Endothelial cell of hepatic sinusoid (primary cell): Measurements from ENCODE around the gene SRP68.

Experiments
- in situ Hi-C: cut with HindIII; loops from 2 replicates; pipeline ENCODE4 v1.10.0; 2017; ENCODE audit warnings: low sequenced_read_pairs

Gene SRP68

GRCh38 chr17:76022973-76023899, 49.1 kb downstream of the SRP68 start:
- in situ Hi-C loops: no loop called here

- in situ Hi-C loops: no loop called here
Measured at GRCh38 chr17:76022285-76022684, 50.0 kb downstream of the SRP68 start.

GRCh38 chr17:76019833-76020467, 52.4 kb downstream of the SRP68 start:
- in situ Hi-C loops: no loop called here

GRCh38 chr17:76018801-76019200, 53.5 kb downstream of the SRP68 start:
- in situ Hi-C loops: no loop called here

DNA sequence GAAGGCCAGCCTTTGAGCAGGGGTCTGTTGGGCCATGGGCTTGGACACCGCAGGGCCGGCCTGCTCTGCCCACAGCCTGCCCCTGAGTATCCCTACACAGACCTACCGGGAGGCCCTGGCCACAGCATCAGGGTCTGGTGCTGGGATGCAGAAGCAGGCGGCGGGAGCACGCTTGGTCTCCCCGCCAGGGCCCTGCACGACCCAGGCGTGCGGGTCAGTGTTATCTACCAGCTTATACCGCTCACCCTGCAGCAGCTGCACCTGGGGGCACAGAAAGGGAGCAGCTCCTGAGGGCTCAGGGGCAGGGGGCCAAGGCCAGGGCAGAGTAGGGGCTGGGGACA, 54.0 kb downstream of the SRP68 start:
- in situ Hi-C loops: no loop called here

- in situ Hi-C loops: no loop called here
Measured at GRCh38 chr17:76017481-76018339, 54.6 kb downstream of the SRP68 start.

DNA sequence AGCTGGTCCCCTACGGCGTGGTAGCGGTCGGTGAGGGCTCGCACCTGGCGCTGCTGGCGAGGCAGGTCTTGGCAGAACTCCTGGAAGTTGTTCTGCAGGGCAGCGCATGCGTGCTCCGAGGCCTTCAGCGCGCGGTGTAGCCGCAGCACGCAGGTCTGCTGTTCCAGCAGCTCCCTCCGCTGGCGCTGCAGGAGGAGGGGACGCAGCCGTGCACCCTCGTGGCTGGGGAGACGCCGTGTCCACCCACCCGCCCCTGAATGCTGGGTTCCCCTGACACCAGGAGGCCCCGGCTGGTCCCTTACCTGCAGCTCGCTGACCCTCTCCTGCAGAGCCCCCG, 57.4 kb downstream of the SRP68 start:
- in situ Hi-C loops: no loop called here

DNA sequence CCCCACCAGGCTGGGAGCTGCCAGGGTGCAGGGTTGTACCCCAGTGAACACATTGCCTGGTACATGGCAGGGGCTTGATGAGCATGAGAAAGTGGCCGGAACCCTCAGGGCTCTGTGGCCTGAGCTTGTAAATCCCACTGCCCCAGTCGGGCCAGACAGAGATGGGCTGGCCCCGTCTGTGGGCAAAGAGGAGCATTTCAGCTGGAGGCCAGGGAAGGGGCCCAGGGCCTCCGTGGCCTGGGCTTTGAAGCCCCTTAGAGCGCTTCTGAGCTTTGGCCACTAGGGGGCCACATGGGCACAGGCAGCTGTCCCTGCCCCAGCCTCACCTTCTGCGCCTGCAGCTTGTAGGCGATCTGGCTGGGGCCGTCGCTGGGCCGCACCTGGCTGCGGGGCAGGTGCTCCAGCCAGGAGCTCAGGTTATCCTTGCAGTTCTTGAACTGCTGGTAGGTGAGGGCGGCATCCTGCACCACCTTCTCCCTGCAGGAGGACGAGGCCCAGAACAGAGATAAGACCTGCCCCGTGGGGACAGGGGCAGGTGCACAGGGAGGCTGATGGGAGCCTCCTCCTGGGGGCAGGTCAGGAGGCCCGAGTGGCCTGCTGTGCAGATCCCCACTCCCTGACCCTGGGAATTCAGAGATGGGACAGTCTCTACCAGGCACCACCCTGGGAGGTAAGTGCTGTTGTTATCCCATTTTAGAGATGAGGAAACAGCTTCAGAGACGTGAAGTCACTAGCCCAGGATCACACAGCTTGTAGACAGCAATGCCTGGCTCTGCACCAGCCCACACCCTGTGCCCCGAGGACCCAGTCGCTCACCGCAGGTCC, 58.0 kb downstream of the SRP68 start:
- in situ Hi-C loops: no loop called here

DNA sequence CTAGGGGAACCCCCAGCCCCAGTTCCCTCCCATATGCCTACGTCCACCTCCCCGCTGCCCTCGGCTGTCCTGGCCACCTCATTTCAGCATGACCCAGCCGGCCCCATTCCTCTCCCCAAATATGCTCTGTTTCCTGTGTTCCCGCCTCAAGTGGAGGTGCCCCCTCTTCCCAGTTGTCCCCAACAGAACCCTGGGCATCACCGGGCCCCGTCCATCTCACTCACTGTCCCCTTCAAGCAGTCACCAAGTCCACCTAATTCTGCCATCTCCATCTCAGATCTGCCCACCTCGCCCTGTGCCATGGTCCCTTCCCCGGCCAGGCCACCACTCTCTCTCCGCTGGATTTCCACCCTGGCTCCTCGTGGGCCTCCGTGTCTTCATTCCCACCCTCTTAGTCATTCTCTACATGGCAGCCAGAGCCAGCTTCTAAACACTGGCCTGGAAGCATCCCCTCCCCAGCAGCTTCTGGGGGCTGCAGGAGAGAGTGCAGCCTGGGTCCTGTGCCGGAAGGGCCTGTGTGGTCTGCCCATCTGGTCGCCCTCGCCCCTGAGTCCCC, 58.9 kb downstream of the SRP68 start:
- in situ Hi-C loops: no loop called here

DNA sequence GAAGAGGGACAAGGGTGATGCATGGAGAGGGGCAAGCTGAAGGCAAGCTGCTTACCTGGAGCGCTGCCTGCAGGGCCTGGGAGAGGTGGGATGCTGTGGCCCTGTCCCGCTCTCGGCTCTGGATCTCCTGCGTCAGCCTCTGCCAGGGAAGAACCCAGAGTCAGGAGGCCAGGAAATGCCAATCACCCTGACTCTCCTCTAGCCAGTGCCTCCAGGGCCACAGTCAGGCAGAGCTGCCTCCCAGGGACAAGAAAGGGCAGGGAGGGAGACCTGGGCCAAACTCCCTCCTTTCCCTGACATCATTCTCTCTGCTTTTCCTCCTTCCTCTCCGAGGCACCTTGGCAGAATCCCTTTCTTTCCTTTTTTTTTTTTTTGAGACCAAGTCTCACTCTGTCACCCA, 60.4 kb downstream of the SRP68 start:
- in situ Hi-C loops: no loop called here

DNA sequence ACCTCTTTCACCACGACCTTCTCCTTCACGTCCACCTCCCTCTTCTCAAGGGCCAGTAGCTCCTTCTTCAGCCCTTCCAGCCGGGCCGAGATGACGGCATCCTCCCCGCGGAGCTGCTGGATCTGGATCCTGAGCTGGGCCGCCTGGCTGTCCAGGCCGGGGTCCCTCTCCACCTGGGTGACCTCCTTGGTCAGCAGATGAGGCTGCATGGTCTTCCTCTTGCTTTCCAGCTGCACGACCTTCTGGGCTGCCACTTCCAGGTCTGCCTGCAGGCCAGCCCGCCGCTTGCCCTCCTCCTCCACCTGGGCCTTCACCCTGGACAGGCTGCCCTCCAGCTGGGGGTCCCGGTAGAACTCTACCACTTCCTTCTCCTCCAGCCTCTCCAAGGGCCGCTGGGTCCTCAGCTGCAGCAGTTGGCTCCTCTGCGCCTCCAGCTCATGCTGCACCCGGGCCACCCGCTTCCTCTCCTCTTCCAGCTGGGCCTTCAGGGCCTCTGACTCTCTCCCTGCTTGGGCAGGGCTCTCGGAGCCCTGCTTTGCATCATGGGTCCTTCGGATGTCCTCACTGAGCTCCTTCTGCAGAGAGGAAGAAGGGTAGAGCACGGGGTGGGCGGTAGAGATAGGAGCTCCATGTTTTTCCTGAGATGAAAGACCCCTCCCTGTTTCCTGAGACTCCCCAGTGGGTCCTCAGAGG, 62.2 kb downstream of the SRP68 start:
- in situ Hi-C loops: no loop called here

- in situ Hi-C loops: no loop called here
Measured at GRCh38 chr17:76009447-76009846, 62.9 kb downstream of the SRP68 start.

DNA sequence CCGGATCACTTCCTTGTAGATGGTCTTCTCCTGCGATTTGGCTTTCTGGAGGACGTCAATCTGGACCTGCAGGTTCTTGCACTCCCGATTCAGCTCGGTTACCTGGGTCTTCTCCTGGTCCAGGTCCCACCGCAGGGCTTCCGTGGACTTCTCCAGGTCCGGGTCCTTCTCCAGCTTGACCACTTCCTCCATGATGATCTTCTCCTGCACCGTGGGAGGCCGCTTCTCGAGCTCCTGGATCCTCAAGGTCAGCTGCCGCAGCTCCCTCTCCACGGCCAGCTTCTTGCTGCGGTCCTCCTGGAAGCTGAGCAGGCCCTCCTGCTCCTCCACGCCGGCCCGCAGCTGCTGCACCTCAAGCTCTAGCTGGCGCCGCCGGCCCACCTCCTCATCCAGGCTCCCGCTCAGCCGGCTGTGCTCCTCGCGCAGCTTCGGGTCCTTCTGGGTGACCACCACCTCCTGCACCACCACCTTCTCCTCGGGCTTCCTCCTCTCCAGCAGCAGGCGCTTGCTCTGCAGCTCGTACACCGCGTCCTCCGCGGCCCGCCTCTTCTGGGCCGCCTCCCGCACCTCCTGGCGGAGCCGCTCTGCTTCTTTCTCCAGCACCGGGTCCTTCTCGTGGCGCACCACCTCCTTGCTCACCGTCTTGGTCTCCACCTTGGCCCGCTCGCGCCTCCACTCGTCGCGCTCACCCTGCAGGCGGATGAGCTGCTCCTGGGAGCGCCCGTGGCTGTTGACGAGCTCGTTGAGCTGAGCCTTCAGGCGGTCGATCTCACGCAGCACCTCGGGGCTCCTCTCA, 63.5 kb downstream of the SRP68 start:
- in situ Hi-C loops: no loop called here

DNA sequence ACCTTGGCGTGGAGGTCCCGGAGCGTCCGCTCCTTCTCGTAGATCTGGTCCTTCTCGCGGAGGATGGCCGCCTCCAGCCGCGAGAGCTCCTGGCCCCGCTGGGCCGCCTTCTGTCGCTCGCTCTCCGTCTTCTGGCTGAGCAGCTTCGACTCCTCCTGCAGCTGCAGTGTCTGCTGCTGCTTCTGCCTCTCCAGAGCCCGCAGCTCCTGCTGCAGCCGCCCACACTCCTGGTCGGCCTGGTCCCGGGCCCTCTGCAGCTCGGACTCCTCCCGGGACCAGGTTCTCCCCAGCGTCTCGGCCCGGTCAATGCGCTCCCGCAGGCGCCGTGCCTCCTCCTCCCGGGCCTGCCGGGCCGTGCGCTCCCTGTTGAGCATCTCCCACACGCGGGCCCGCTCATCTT, 64.1 kb downstream of the SRP68 start:
- in situ Hi-C loops: no loop called here

- in situ Hi-C loops: no loop called here
Measured at GRCh38 chr17:76007850-76008165, 64.5 kb downstream of the SRP68 start.

DNA sequence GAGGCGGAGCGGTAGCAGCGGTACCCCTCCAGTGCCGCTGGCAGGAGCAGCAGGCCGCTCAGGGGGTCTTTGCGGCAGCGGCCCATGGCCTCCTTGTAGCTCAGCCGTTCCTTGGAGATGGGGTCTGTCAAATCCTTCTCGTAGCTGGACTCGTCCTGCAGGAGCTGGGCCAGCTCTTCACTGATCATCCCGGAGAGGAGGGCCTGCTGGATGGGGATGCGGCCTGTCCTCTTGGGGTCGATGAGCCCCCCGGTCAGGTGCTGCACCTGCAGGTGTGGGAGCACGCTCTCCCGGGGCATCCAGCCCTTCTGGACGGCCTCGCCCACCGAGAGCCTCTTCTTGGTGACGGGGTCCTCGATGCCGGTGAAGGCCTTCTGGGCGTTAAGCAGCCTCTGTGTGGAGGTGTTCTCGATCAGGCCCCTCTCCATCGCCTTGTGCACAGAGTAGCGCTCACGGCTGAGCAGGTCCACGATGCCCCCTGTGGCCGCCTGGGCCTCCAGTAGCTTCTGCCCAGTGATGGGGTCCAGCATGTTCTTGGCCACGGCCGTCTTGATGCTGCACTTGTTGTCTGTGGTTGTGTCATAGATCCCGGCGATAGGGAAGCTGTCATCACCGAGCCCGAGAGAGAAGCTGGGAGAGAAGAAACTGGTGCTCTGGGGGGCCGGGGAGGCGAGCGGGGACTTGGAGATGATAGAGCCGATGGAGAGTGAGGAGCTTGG, 65.0 kb downstream of the SRP68 start:
- in situ Hi-C loops: no loop called here

DNA sequence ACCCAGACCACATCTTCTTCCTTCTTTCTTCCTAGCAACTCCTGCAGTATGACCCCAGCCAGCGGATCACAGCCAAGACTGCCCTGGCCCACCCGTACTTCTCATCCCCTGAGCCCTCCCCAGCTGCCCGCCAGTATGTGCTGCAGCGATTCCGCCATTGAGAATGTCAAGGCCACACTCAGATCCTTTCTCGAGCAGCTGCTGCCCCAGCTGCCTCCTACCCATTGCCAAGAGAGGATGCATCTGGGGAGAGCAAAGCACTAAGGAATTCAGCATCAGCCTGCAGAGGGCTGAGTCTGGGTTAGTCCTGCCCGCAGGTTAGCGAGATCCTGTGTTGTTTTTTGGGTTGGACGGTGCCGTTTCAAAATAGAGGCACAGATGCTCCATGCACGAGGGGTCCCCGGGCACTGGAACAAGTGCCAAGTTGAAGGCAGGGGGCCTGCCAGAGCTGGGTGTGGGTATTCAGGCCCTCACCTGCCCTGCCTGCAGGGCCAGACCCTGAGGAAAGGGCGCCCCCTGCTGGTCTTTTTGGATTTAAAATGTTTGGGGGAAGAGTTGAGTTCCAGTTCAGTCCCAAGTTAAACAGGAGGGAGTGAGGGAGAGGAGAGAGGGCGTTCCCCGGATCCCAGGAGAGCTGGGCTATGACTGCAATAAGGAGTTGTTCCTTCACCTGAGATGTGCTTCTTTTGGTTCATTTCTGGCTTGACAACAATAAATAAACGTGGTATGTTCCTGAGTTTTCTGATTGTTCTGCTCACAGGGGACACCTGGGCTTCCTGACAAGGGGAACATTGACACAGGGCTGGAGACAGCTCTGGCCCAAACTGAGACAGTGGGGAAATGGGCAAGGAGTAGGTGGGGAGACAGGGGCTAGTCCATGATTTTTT, 66.8 kb downstream of the SRP68 start:
- in situ Hi-C loops: no loop called here
